H1 (cell line): ENCODE data around the gene SRM. TPM values are rescaled to one million over a fixed set of nuclear protein-coding genes. Genes with fewer than 3 reads are reported as not detected.

Experiments
- CTCF ChIA-PET: fragments of 300-600 bp; sonication (Branson Sonifier 250); formaldehyde crosslinking; loops from one replicate; lab custom pipeline; 2021; ENCODE audit not compliant: partially characterized antibody; lab: Charles Lee
- POLR2A ChIA-PET: fragments of 300-600 bp; sonication (Branson Sonifier 250); formaldehyde crosslinking; loops from one replicate; lab custom pipeline; 2021; ENCODE audit warnings: inconsistent platforms; ENCODE audit not compliant: partially characterized antibody; lab: Charles Lee
- DNase-seq, 2 experiments: peaks; one replicate each; pipeline versions ENCODE4 v3.0.0 to v3.0.0-alpha.2; 2010 to 2022; ENCODE audit warnings: low spot score in 2 of 2, low read depth in 1 of 2, mixed read lengths in 1 of 2
- FAIRE-seq: peaks from 2 replicates; lab custom pipeline; 2011; peaks lifted over from hg19 to GRCh38; lab: Jason Lieb, UNC
- H2AFZ ChIP-seq: 2 replicates; pipeline ENCODE4 v1.8.1; 2012; ENCODE audit warnings: low read length, inconsistent platforms
- H2AK5ac ChIP-seq: 2 replicates; pipeline ENCODE4 v1.6.1; 2013; ENCODE audit warnings: low read depth, low read length
- H2BK120ac ChIP-seq: replicated peaks from 2 replicates; pipeline ENCODE3; 2013; ENCODE audit warnings: low read depth, low read length, inconsistent platforms
- H2BK12ac ChIP-seq: 2 replicates; pipeline ENCODE4 v1.6.1; 2013; ENCODE audit warnings: low read depth, low read length
- H2BK15ac ChIP-seq: 2 replicates; pipeline ENCODE4 v1.6.1; 2013; ENCODE audit warnings: low read length
- H2BK20ac ChIP-seq: 2 replicates; pipeline ENCODE4 v1.6.1; 2013; ENCODE audit warnings: low read length
- H2BK5ac ChIP-seq: 2 replicates; pipeline ENCODE4 v1.6.1; 2013; ENCODE audit warnings: low read depth, low read length
- H3K14ac ChIP-seq: 2 replicates; pipeline ENCODE4 v1.6.1; 2013; ENCODE audit warnings: inconsistent platforms; ENCODE audit not compliant: insufficient read length
- H3K18ac ChIP-seq: 2 replicates; pipeline ENCODE4 v1.6.1; 2013; ENCODE audit warnings: low read length; ENCODE audit errors: extremely low read depth
- H3K23ac ChIP-seq: 2 replicates; pipeline ENCODE4 v1.6.1; 2013; ENCODE audit warnings: inconsistent platforms; ENCODE audit not compliant: insufficient read length
- H3K23me2 ChIP-seq: 2 replicates; pipeline ENCODE4 v1.6.1; 2013; ENCODE audit warnings: low read depth, low read length
- H3K27ac ChIP-seq: 2 replicates; pipeline ENCODE4 v1.6.1; 2011; ENCODE audit warnings: low read depth, low read length, inconsistent platforms
- H3K27me3 ChIP-seq, 4 experiments: replicated peaks in 1 of 4; 1 replicate in 1 of 4; 2 replicates in 3 of 4; pipeline versions ENCODE4 v1.6.1 to v1.8.1; 2011 to 2013; ENCODE audit warnings: low read length in 3 of 4, mild to moderate bottlenecking in 3 of 4, inconsistent platforms in 2 of 4, mixed read lengths in 2 of 4, moderate library complexity in 1 of 4; ENCODE audit not compliant: control insufficient read depth in 3 of 4, insufficient read depth in 3 of 4; ENCODE audit errors: extremely low read depth in 1 of 4
- H3K36me3 ChIP-seq, 4 experiments: 2 replicates each; pipeline versions ENCODE4 v1.6.1 to v1.8.1; 2011 to 2013; ENCODE audit warnings: mild to moderate bottlenecking in 4 of 4, low read length in 3 of 4, moderate library complexity in 2 of 4, control low read depth in 1 of 4, inconsistent platforms in 1 of 4; ENCODE audit not compliant: insufficient read depth in 4 of 4, control insufficient read depth in 2 of 4
- H3K4ac ChIP-seq: replicated peaks from 2 replicates; pipeline ENCODE3; 2013; ENCODE audit warnings: low read length, low read depth, mixed read lengths, inconsistent platforms; ENCODE audit not compliant: insufficient read length
- H3K4me1 ChIP-seq, 4 experiments: replicated peaks in 1 of 4; 1 replicate in 1 of 4; 2 replicates in 3 of 4; pipeline versions ENCODE4 v1.6.1 to v1.8.1; 2011 to 2013; ENCODE audit warnings: low read length in 3 of 4, inconsistent platforms in 2 of 4, mixed read lengths in 1 of 4; ENCODE audit not compliant: insufficient read depth in 4 of 4, control insufficient read depth in 3 of 4
- H3K4me2 ChIP-seq, 2 experiments: 2 replicates each; pipeline versions ENCODE4 v1.6.1 to v1.8.1; 2011 to 2013; ENCODE audit warnings: low read depth in 2 of 2, low read length in 2 of 2, control low read depth in 1 of 2, inconsistent platforms in 1 of 2, mild to moderate bottlenecking in 1 of 2; ENCODE audit not compliant: insufficient read depth in 1 of 2
- H3K4me3 ChIP-seq, 4 experiments: fragments of 200-600, 300-600 bp in 1 of 4; sonication (generic), shearing (Covaris generic), sonication (Bioruptor Twin) in 1 of 4; 2 replicates each; pipeline versions ENCODE4 v1.5.1 to v1.8.1; 2011 to 2016; ENCODE audit warnings: low read length in 4 of 4, low read depth in 3 of 4, control low read depth in 2 of 4, inconsistent platforms in 2 of 4, mild to moderate bottlenecking in 2 of 4, mixed read lengths in 1 of 4, moderate library complexity in 1 of 4; ENCODE audit not compliant: insufficient read depth in 2 of 4; ENCODE audit errors: extremely low read depth in 1 of 4
- H3K56ac ChIP-seq: replicated peaks from 2 replicates; pipeline ENCODE3; 2013; ENCODE audit warnings: low read depth, mild to moderate bottlenecking, mixed read lengths, low read length, inconsistent platforms; ENCODE audit not compliant: insufficient read length
- H3K79me1 ChIP-seq: 2 replicates; pipeline ENCODE4 v1.6.1; 2013; ENCODE audit warnings: low read depth, low read length, control low read depth
- H3K79me2 ChIP-seq, 2 experiments: 2 replicates each; pipeline versions ENCODE4 v1.6.1 to v1.8.1; 2012 to 2013; ENCODE audit warnings: low read length in 2 of 2, mild to moderate bottlenecking in 2 of 2, inconsistent platforms in 1 of 2; ENCODE audit not compliant: insufficient read depth in 2 of 2, control insufficient read depth in 1 of 2
- H3K9ac ChIP-seq, 4 experiments: replicated peaks in 1 of 4; 1 replicate in 1 of 4; 2 replicates in 3 of 4; pipeline versions ENCODE4 v1.6.1 to v1.8.1; 2011 to 2013; ENCODE audit warnings: low read depth in 3 of 4, low read length in 3 of 4, control low read depth in 2 of 4, mild to moderate bottlenecking in 2 of 4, moderate library complexity in 2 of 4, inconsistent platforms in 1 of 4; ENCODE audit errors: extremely low read depth in 1 of 4
- H3K9me3 ChIP-seq, 2 experiments: 2 replicates each; pipeline versions ENCODE4 v1.6.1 to v1.8.1; 2012 to 2013; ENCODE audit warnings: mild to moderate bottlenecking in 2 of 2, moderate library complexity in 2 of 2, control low read depth in 1 of 2, inconsistent platforms in 1 of 2, low read depth in 1 of 2, low read length in 1 of 2, mixed read lengths in 1 of 2; ENCODE audit not compliant: insufficient read depth in 2 of 2
- H4K20me1 ChIP-seq, 2 experiments: replicated peaks in 1 of 2; 2 replicates each; pipeline versions ENCODE3 to v1.8.1; 2011 to 2013; ENCODE audit warnings: inconsistent platforms in 2 of 2, low read length in 2 of 2, mild to moderate bottlenecking in 1 of 2; ENCODE audit not compliant: insufficient read depth in 2 of 2, control insufficient read depth in 1 of 2
- H4K5ac ChIP-seq: 2 replicates; pipeline ENCODE4 v1.6.1; 2013; ENCODE audit warnings: low read length, low read depth, mixed read lengths, inconsistent platforms; ENCODE audit not compliant: insufficient read length
- H4K8ac ChIP-seq: 2 replicates; pipeline ENCODE4 v1.8.0; 2013; ENCODE audit warnings: mild to moderate bottlenecking, moderate library complexity, low read length, inconsistent platforms; ENCODE audit not compliant: insufficient read depth; ENCODE audit errors: extremely low read depth
- H4K91ac ChIP-seq: replicated peaks from 2 replicates; pipeline ENCODE3; 2013; ENCODE audit warnings: low read length, mixed read lengths, inconsistent platforms; ENCODE audit not compliant: insufficient read length
- BCL11A ChIP-seq, 2 experiments: IDR thresholded peaks; one replicate each; pipeline ENCODE4 v1.6.1; 2011; ENCODE audit warnings: low read depth in 2 of 2, low read length in 2 of 2, mild to moderate bottlenecking in 2 of 2
- TAF1 ChIP-seq: IDR thresholded peaks from 2 replicates; pipeline ENCODE4 v1.6.1; 2011; ENCODE audit warnings: mild to moderate bottlenecking, low read depth, low read length
- WGBS, 2 experiments: shearing (Covaris generic) in 1 of 2; methylation state at CpG; one replicate each; pipeline versions ENCODE4 v1.1.6 to v1.1.7; 2013 to 2015; ENCODE audit warnings: low lambda C conversion rate in 2 of 2, mixed read lengths in 2 of 2, inconsistent platforms in 1 of 2, low coverage in 1 of 2, missing lambda C conversion rate in 1 of 2; ENCODE audit not compliant: insufficient replicate concordance in 2 of 2, insufficient coverage in 1 of 2, insufficient read length in 1 of 2; ENCODE audit errors: extremely low coverage in 1 of 2, missing lambda C conversion rate in 1 of 2; 5-methylcytosine and 5-hydroxymethylcytosine counted together
- polyA plus RNA-seq, 7 experiments: library from polyadenylated mRNA; depleted of rRNA in 3 of 7; stranded (reverse) in 5 of 7; unstranded in 2 of 7; fragments of >200 nt in 5 of 7; fragments of 200-250 nt in 2 of 7; gene quantifications; 1 replicate in 5 of 7; 2 replicates in 1 of 7; 4 replicates in 1 of 7; pipeline versions ENCODE4 v1.2.1 to v1.2.3, GENCODE V29; 2011 to 2013; ENCODE audit warnings: missing spikeins in 2 of 7, mixed read lengths in 2 of 7
- total RNA-seq: library from RNA; stranded (reverse); fragmentation: NEBNext Ultra II Directional; extraction: Animal tissue kit (Norgen Biotek cat#: 25700); gene quantifications from 2 replicates; pipeline ENCODE4 v1.2.1, GENCODE V29; 2021

SRM gene
- total and polyA plus RNA-seq, 2 of the 8 experiments (the other 6 are each of a cell fraction or from before 2014, with no cell fraction given), result 110 to 208 TPM

- ChIA-PET POLR2A (interaction anchor here (2.1 to 2.8 kb wide), 2 partner anchors 10 to 12 kb away, joined by 9 to 18 read pairs; partner anchors contain the start of gene TARDBP), CTCF (interaction anchor here (0.8 kb wide), 1 partner anchor 19 kb away, joined by 3 read pairs; no protein-coding TSS in a partner anchor)
- Histone ChIP-seq H3K27me3 (no peaks in the 10 kb centered on the region), H3K36me3 (peaks cover 21 to 77% (median 48%) of the 10 kb centered on the region in 4 experiments), H2AFZ (no peak overlapping the region), H2BK20ac (no peak overlapping the region), H3K79me1 (no peaks in the 10 kb centered on the region; the same call in 1 of the 2 replicates), H3K23ac (no peak overlapping the region), H3K79me2 (no peaks in the 10 kb centered on the region), H3K14ac (no peak overlapping the region), H3K9ac (no peak overlapping the region), H3K9me3 (no peaks in the 10 kb centered on the region; a peak in 1 of 4 replicates), H3K4ac (no peak overlapping the region), H2BK5ac (no peak overlapping the region), H3K4me3 (no peak overlapping the region), H3K23me2 (no peaks in the 10 kb centered on the region), H2BK12ac (no peak overlapping the region), H2AK5ac (no peak overlapping the region), H2BK15ac (no peak overlapping the region), H3K4me2 (no peak overlapping the region), H3K27ac (no peak overlapping the region), H4K20me1 (peaks cover 3 to 10% of the 10 kb centered on the region in 2 experiments), H3K4me1 (no peaks in the 10 kb centered on the region; a peak in 1 of 7 replicates), H2BK120ac (no peak overlapping the region), H4K8ac (no peak overlapping the region), H3K56ac (no peak overlapping the region), H4K5ac (no peak overlapping the region), H3K18ac (no peak overlapping the region), H4K91ac (no peak overlapping the region)
- TF ChIP-seq BCL11A (IDR thresholded peaks at IDR 0.05; ENCODE audit: low read depth in 2 of 2, low read length in 2 of 2), result no peak
- TF ChIP-seq TAF1, result no peak
- DNase-seq (no peak), FAIRE-seq (no peak)
- 92% methylated on average over 2 of the region's 2 CpGs; no CpG with 5 or more reads in 1 of the 2 experiments for WGBS, 2 experiments
These were observed 35.0 kb downstream of the SRM start for GRCh38 chr1:11024874-11025203.
